Keratinocyte (primary cell): ENCODE measurements around the gene MRTFB. TPM values are rescaled to one million over a fixed set of nuclear protein-coding genes. Genes with fewer than 3 reads are reported as not detected.
A peak's percentile ranks its signal among the peaks of the same experiment; 100 is the strongest.

Source experiments
- DNase-seq: peaks from one replicate; pipeline ENCODE4 v3.0.0-alpha.2; 2011; ENCODE audit warnings: low read depth, missing footprints, low spot score
- FAIRE-seq: peaks from 2 replicates; lab custom pipeline; 2011; peaks lifted over from hg19 to GRCh38; lab: Jason Lieb, UNC
- H2AFZ ChIP-seq: 2 replicates; pipeline ENCODE4 v1.6.0; 2012; ENCODE audit warnings: low read length, control low read depth, inconsistent platforms; ENCODE audit not compliant: control insufficient read depth
- H3K27ac ChIP-seq: 2 replicates; pipeline ENCODE4 v1.5.1; 2011; ENCODE audit warnings: low read length; ENCODE audit not compliant: control insufficient read depth, insufficient read depth
- H3K27me3 ChIP-seq: 3 replicates; pipeline ENCODE4 v1.6.0; 2011; ENCODE audit warnings: low read length; ENCODE audit not compliant: control insufficient read depth, insufficient read depth; ENCODE audit errors: extremely low read depth
- H3K36me3 ChIP-seq, 2 experiments: 2 replicates in 1 of 2; 3 replicates in 1 of 2; pipeline ENCODE4 v1.5.1; 2011; ENCODE audit warnings: low read length in 2 of 2, mild to moderate bottlenecking in 1 of 2; ENCODE audit not compliant: control insufficient read depth in 2 of 2, insufficient read depth in 2 of 2; ENCODE audit errors: extremely low read depth in 1 of 2
- H3K4me1 ChIP-seq: 3 replicates; pipeline ENCODE4 v1.5.1; 2011; ENCODE audit warnings: low read length; ENCODE audit not compliant: control insufficient read depth, insufficient read depth; ENCODE audit errors: extremely low read depth
- H3K4me2 ChIP-seq: 3 replicates; pipeline ENCODE4 v1.6.0; 2011; ENCODE audit warnings: low read depth, low read length; ENCODE audit not compliant: control insufficient read depth, insufficient read depth; ENCODE audit errors: extremely low read depth
- H3K4me3 ChIP-seq, 3 experiments: fragments of 200-600 bp in 1 of 3; sonication (generic) in 1 of 3; 2 replicates in 2 of 3; 3 replicates in 1 of 3; pipeline ENCODE4 v1.5.1; 2011 to 2016; ENCODE audit warnings: low read length in 3 of 3, mild to moderate bottlenecking in 3 of 3, control low read depth in 2 of 3, inconsistent platforms in 1 of 3, low read depth in 1 of 3, mixed read lengths in 1 of 3, mixed run types in 1 of 3, moderate library complexity in 1 of 3; ENCODE audit not compliant: control insufficient read depth in 2 of 3, insufficient read depth in 2 of 3; ENCODE audit errors: extremely low read depth in 1 of 3
- H3K79me2 ChIP-seq: 2 replicates; pipeline ENCODE4 v1.6.0; 2012; ENCODE audit warnings: low read length; ENCODE audit not compliant: control insufficient read depth, insufficient read depth
- H3K9ac ChIP-seq: 3 replicates; pipeline ENCODE4 v1.6.0; 2011; ENCODE audit warnings: low read length; ENCODE audit not compliant: control insufficient read depth, insufficient read depth; ENCODE audit errors: extremely low read depth
- H3K9me1 ChIP-seq: 3 replicates; pipeline ENCODE4 v1.6.0; 2011; ENCODE audit warnings: low read length; ENCODE audit not compliant: control insufficient read depth, insufficient read depth; ENCODE audit errors: extremely low read depth
- H3K9me3 ChIP-seq: 2 replicates; pipeline ENCODE4 v1.5.1; 2012; ENCODE audit warnings: low read depth, low read length; ENCODE audit not compliant: control insufficient read depth
- H4K20me1 ChIP-seq: 3 replicates; pipeline ENCODE4 v1.6.0; 2011; ENCODE audit warnings: low read length; ENCODE audit not compliant: control insufficient read depth, insufficient read depth; ENCODE audit errors: extremely low read depth
- CTCF ChIP-seq, 3 experiments: IDR thresholded peaks in 1 of 3; conservative IDR thresholded peaks in 1 of 3; optimal IDR thresholded peaks in 1 of 3; 2 replicates in 2 of 3; 3 replicates in 1 of 3; pipeline versions ENCODE3 to v1.5.1; 2011; ENCODE audit warnings: low read length in 3 of 3, mild to moderate bottlenecking in 3 of 3, moderate library complexity in 2 of 3, control low read depth in 1 of 3, inconsistent platforms in 1 of 3; ENCODE audit not compliant: insufficient read depth in 2 of 3; ENCODE audit errors: extremely low read depth in 1 of 3
- EZH2 ChIP-seq: IDR thresholded peaks from one replicate; pipeline ENCODE4 v1.6.1; 2012; ENCODE audit warnings: inconsistent platforms, mild to moderate bottlenecking, low read length, moderate library complexity
- dilution Hi-C: fragments of 300-500 bp; cut with MboI; formaldehyde crosslinking; loops from one replicate; pipeline ENCODE4 v1.7.0; 2020; ENCODE audit warnings: low sequenced_read_pairs; ENCODE audit not compliant: extremely low pct_ligation_motif_present
- polyA plus RNA-seq, 5 experiments: library from polyadenylated mRNA; depleted of rRNA in 3 of 5; stranded (reverse) in 3 of 5; stranded (forward) in 1 of 5; unstranded in 1 of 5; fragments of >200 nt; gene quantifications; 1 replicate in 1 of 5; 2 replicates in 3 of 5; 3 replicates in 1 of 5; pipeline versions ENCODE4 v1.2.1 to v1.2.3, GENCODE V29; 2011 to 2012; ENCODE audit warnings: missing spikeins in 2 of 5, low read depth in 1 of 5, low replicate concordance in 1 of 5

Gene MRTFB
- polyA plus RNA-seq, 1 donor (not counting 4 experiments of a cell fraction or from before 2014, with no cell fraction given) = 12.1 TPM

DNA sequence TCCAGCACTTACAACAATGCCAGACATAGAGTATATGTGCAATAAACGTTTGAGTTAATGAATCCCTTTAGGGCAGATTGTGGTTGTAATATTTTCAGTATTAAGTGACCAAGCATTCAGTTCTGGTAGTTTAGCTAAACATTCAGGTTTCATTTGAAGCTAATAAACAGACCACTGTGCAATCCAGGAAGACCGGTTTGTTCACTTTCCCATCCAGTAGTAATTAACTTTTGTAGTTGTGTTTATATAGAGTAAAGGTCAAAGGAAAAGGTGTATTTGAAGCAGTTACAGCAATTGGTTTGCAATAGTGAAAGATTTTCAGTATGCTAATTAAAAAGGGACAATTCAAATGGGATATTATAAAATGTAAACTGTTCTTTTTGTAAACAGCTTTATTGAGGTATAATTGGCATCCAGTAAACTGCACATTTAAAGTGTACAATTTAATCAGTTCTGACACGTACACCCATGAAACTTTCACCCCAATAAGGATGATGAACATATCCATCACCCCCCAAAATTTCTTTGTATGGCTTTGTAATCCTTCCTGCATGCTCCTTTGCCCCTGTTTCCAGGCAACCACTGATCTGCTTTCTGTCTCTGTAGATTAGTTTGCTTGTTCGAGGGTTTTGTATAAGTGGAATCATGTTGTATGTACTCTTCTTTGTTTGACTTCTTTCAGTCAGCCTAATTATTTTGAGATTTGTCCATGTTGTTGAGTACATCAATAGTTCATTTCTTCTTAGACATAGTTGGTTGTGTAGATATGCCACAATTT lies 26.3 kb downstream of the MRTFB start:
- Histone ChIP-seq H3K27me3 (no peaks in the 10 kb centered on the region), H3K4me2 (peak overlapping the region; percentile 67), H3K9me1 (no peaks in the 10 kb centered on the region), H4K20me1 (no peaks in the 10 kb centered on the region), H3K4me1 (peaks cover 34% of the 10 kb centered on the region), H3K79me2 (peaks cover 43% of the 10 kb centered on the region), H3K9me3 (no peaks in the 10 kb centered on the region), H3K27ac (peak overlapping the region; percentile 56), H3K9ac (no peak overlapping the region), H2AFZ (no peak overlapping the region), H3K36me3 (no peaks in the 10 kb centered on the region), H3K4me3 (no peak overlapping the region)
- FAIRE-seq = peak; percentile 86
- peak; percentile 7 for DNase-seq
- dilution Hi-C loops = no loop called here
- TF ChIP-seq EZH2 (no peak), CTCF (optimal IDR thresholded peaks at IDR 0.05 in 1 of 3, IDR thresholded peaks at IDR 0.05 in 1 of 3, conservative IDR thresholded peaks at IDR 0.05 in 1 of 3; ENCODE audit: extremely low read depth in 1 of 3, insufficient read depth in 2 of 3, low read length in 3 of 3) (no peak)

DNA sequence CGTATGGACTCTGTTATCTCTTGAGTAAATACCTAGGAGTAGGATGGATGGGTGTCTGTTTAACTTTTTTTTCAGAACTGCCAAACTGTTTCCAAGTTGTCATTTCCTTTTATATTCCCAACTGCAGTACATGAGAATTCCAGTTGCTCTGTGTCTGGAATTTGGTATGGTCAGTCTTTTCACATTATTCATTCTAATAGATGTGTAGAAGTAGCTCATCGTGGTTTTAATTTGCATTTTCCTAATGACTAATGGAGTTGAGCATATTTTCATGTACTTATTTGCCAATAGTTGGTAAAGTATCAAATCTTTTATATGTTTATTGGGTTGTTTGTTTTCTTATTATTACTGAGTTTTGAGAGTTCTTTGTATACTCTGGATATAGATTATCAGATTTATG lies 27.0 kb downstream of the MRTFB start:
- Histone ChIP-seq H3K79me2 (peaks cover 46% of the 10 kb centered on the region), H4K20me1 (no peaks in the 10 kb centered on the region), H3K36me3 (no peaks in the 10 kb centered on the region), H3K9ac (no peak overlapping the region), H3K4me1 (peaks cover 34% of the 10 kb centered on the region), H3K4me2 (peak overlapping the region; percentile 67), H3K9me1 (no peaks in the 10 kb centered on the region), H3K27ac (peak overlapping the region; percentile 56), H2AFZ (no peak overlapping the region), H3K27me3 (no peaks in the 10 kb centered on the region), H3K4me3 (no peak overlapping the region), H3K9me3 (no peaks in the 10 kb centered on the region)
- DNase-seq (no peak), FAIRE-seq (peak; percentile 51)
- TF ChIP-seq EZH2 (no peak), CTCF (optimal IDR thresholded peaks at IDR 0.05 in 1 of 3, IDR thresholded peaks at IDR 0.05 in 1 of 3, conservative IDR thresholded peaks at IDR 0.05 in 1 of 3; ENCODE audit: extremely low read depth in 1 of 3, insufficient read depth in 2 of 3, low read length in 3 of 3) (no peak)
- dilution Hi-C loops = no loop called here
